Measurements from ENCODE around the gene DAPL1. TPM values are rescaled to one million over a fixed set of nuclear protein-coding genes. Genes with fewer than 3 reads are reported as not detected.
A peak's percentile ranks its signal among the peaks of the same experiment; 100 is the strongest.

Gene DAPL1
- total RNA-seq, result 101 TPM

GRCh38 chr2:158795195-158795924 is at the start of gene DAPL1:
Gene DAPL1, plus strand, starts transcription at chr2:158795317. Its CDS starts 56 bp downstream, at chr2:158795373.
- H3K4me1 ChIP-seq, result no peaks in the 10 kb centered on the region
- DNase-seq (ENCODE audit: extremely low spot score in 2 of 2), result no peak
- intact Hi-C loops (cut with DNase I), result no loop called here
- no peaks in the 10 kb centered on the region for H3K27me3 ChIP-seq
- TF ChIP-seq POLR2AphosphoS5 (IDR thresholded peaks at IDR 0.05; ENCODE audit: insufficient read depth in 1 of 2, low read depth in 1 of 2) (no peak), POLR2A (IDR thresholded peaks at IDR 0.05) (no peak), CTCF (IDR thresholded peaks at IDR 0.05) (no peak)
- H3K27ac ChIP-seq, result no peak within 1 kb of the TSS
- H3K4me3 ChIP-seq, result peak within 1 kb of the TSS in 1 of 2 donors; percentile 25
- no peaks in the 10 kb centered on the region for H3K9me3 ChIP-seq
- no peaks in the 10 kb centered on the region for H3K36me3 ChIP-seq

- Histone ChIP-seq H3K27ac (no peak overlapping the region), H3K27me3 (no peaks in the 10 kb centered on the region), H3K36me3 (no peaks in the 10 kb centered on the region), H3K9me3 (no peaks in the 10 kb centered on the region), H3K4me1 (peaks cover 12% of the 10 kb centered on the region), H3K4me3 (no peak overlapping the region)
- TF ChIP-seq POLR2AphosphoS5 (IDR thresholded peaks at IDR 0.05; ENCODE audit: insufficient read depth in 1 of 2, low read depth in 1 of 2) (no peak), CTCF (IDR thresholded peaks at IDR 0.05) (no peak), POLR2A (IDR thresholded peaks at IDR 0.05) (no peak)
- DNase-seq (ENCODE audit: extremely low spot score in 2 of 2), result no peak
- intact Hi-C loops (cut with DNase I), result loop anchor here (10.0 kb wide), 1 partner anchor 721 kb away; no protein-coding TSS in a partner anchor
These were observed 49.2 kb upstream of the DAPL1 start for GRCh38 chr2:158745866-158746382.

- no peak overlapping the region for H3K27ac ChIP-seq
- H3K9me3 ChIP-seq, result no peaks in the 10 kb centered on the region
- no peaks in the 10 kb centered on the region for H3K27me3 ChIP-seq
- H3K4me1 ChIP-seq, result peaks cover 12% of the 10 kb centered on the region
- TF ChIP-seq CTCF (IDR thresholded peaks at IDR 0.05), result no peak
- TF ChIP-seq POLR2AphosphoS5 (IDR thresholded peaks at IDR 0.05; ENCODE audit: insufficient read depth in 1 of 2, low read depth in 1 of 2), result no peak
- TF ChIP-seq POLR2A (IDR thresholded peaks at IDR 0.05), result no peak
- no peak overlapping the region for H3K4me3 ChIP-seq
- DNase-seq (ENCODE audit: extremely low spot score in 2 of 2), result no peak
- intact Hi-C loops (cut with DNase I), result loop anchor here (10.0 kb wide), 1 partner anchor 722 kb away; no protein-coding TSS in a partner anchor
- H3K36me3 ChIP-seq, result no peaks in the 10 kb centered on the region
These were observed 48.6 kb upstream of the DAPL1 start for GRCh38 chr2:158746488-158746887.

GRCh38 chr2:158747281-158747680 is 47.8 kb upstream of the DAPL1 start:
- DNase-seq (ENCODE audit: extremely low spot score in 2 of 2), result no peak
- Histone ChIP-seq H3K9me3 (no peaks in the 10 kb centered on the region), H3K27me3 (no peaks in the 10 kb centered on the region), H3K4me1 (peaks cover 12% of the 10 kb centered on the region), H3K27ac (no peak overlapping the region), H3K36me3 (no peaks in the 10 kb centered on the region), H3K4me3 (no peak overlapping the region)
- TF ChIP-seq POLR2AphosphoS5 (IDR thresholded peaks at IDR 0.05; ENCODE audit: insufficient read depth in 1 of 2, low read depth in 1 of 2), result no peak
- no peak for TF ChIP-seq CTCF (IDR thresholded peaks at IDR 0.05)
- no peak for TF ChIP-seq POLR2A (IDR thresholded peaks at IDR 0.05)
- intact Hi-C loops (cut with DNase I), result loop anchor here (10.0 kb wide), 1 partner anchor 722 kb away; no protein-coding TSS in a partner anchor
